ENCODE results near the gene TRPV5. TPM values are rescaled to one million over a fixed set of nuclear protein-coding genes. Genes with fewer than 3 reads are reported as not detected.

Gene TRPV5
- total and polyA plus RNA-seq, 2 of the 4 experiments (the other 2 are of a cell fraction), result not detected

- H3K4me2 ChIP-seq (ENCODE audit: low read depth, low read length), result no peak overlapping the region
- POLR2A ChIA-PET (ENCODE audit: unreplicated experiment), result no interaction called here
- no peak overlapping the region for H3K23ac ChIP-seq (ENCODE audit: low read depth, low read length)
- no peaks in the 10 kb centered on the region for H3K9me3 ChIP-seq (ENCODE audit: control insufficient read depth, insufficient read depth, low read length)
- H3K36me3 ChIP-seq (ENCODE audit: control insufficient read depth, insufficient read depth, low read length), result no peaks in the 10 kb centered on the region
- H2AK9ac ChIP-seq (replicated peaks; ENCODE audit: low read depth, low read length, poor library complexity), result no peak overlapping the region
- WGBS, 2 experiments (ENCODE audit: extremely low coverage in 2 of 2, insufficient read length in 1 of 2), result 10% methylated on average over 2 of the region's 4 CpGs; no CpG with 5 or more reads in 1 of the 2 experiments
- no peaks in the 10 kb centered on the region for H3K9me1 ChIP-seq (ENCODE audit: insufficient read depth, low read length)
- no peaks in the 10 kb centered on the region for H4K20me1 ChIP-seq (ENCODE audit: insufficient read depth, low read length)
- no peak for TF ChIP-seq RFX5 (IDR thresholded peaks at IDR 0.05; ENCODE audit: low read depth, low read length)
- no peak for TF ChIP-seq RAD21 (IDR thresholded peaks at IDR 0.05; ENCODE audit: low read length)
- TF ChIP-seq POLR2A (IDR thresholded peaks at IDR 0.05; ENCODE audit: low read depth, low read length), result no peak
- TF ChIP-seq NFE2L2 (IDR thresholded peaks at IDR 0.05; ENCODE audit: low read depth, low read length), result no peak
- TF ChIP-seq RCOR1 (IDR thresholded peaks at IDR 0.05; ENCODE audit: insufficient replicate concordance, low read length), result no peak
- TF ChIP-seq MAZ (IDR thresholded peaks at IDR 0.05; ENCODE audit: borderline replicate concordance, low read depth, low read length), result no peak
- no peak for TF ChIP-seq CTCF (conservative IDR thresholded peaks at IDR 0.05; ENCODE audit: low read depth, low read length)
- no peak for TF ChIP-seq USF2 (IDR thresholded peaks at IDR 0.05; ENCODE audit: low read depth, low read length)
- no peak for TF ChIP-seq MXI1 (IDR thresholded peaks at IDR 0.05; ENCODE audit: borderline replicate concordance, low read depth, low read length)
- TF ChIP-seq ELK1 (IDR thresholded peaks at IDR 0.05; ENCODE audit: borderline replicate concordance, low read depth, low read length), result no peak
- no peak for TF ChIP-seq SMC3 (IDR thresholded peaks at IDR 0.05; ENCODE audit: low read depth, low read length)
- H3K27me3 ChIP-seq (ENCODE audit: control insufficient read depth, insufficient read depth, low read length), result no peaks in the 10 kb centered on the region
- no peak overlapping the region for H3K14ac ChIP-seq (replicated peaks; ENCODE audit: low read depth, low read length)
- no peak overlapping the region for H3K18ac ChIP-seq (ENCODE audit: low read depth, low read length)
- no peak overlapping the region for H3K4me3 ChIP-seq (ENCODE audit: insufficient read depth, low read depth, low read length)
- H3K27ac ChIP-seq (ENCODE audit: insufficient read depth, low read length), result no peak overlapping the region
- no peak for DNase-seq
- dilution Hi-C loops (cut with HindIII; ENCODE audit: low sequenced_read_pairs, unreplicated experiment), result no loop called here
- no peak overlapping the region for H4K5ac ChIP-seq (ENCODE audit: low read depth, low read length)
- no peak overlapping the region for H4K91ac ChIP-seq (ENCODE audit: insufficient read depth, low read depth, low read length)
- H2BK20ac ChIP-seq (ENCODE audit: low read depth, low read length), result no peak overlapping the region
- no peak overlapping the region for H4K8ac ChIP-seq (ENCODE audit: low read depth in 2 of 2, low read length in 2 of 2)
- no peak overlapping the region for H3K56ac ChIP-seq (ENCODE audit: extremely low read depth, insufficient read depth, low read length)
- no peaks in the 10 kb centered on the region for H3K4me1 ChIP-seq (ENCODE audit: control insufficient read depth, insufficient read depth, low read length)
- CTCF ChIA-PET, result no interaction called here
- BruUV-seq (replicated peaks), result no TSS peak
- H2BK120ac ChIP-seq (ENCODE audit: low read depth, low read length), result no peak overlapping the region
- intact Hi-C loops (cut with micrococcal nuclease), result no loop called here
- in situ Hi-C loops (cut with MboI; ENCODE audit: low sequenced_read_pairs), result no loop called here
- ATAC-seq (ENCODE audit: low read depth), result no peak
- H3K4ac ChIP-seq (ENCODE audit: low read depth, low read length), result no peak overlapping the region
- H2BK5ac ChIP-seq (ENCODE audit: low read depth, low read length, poor library complexity, severe bottlenecking), result peak overlapping the region; percentile 13
- no peaks in the 10 kb centered on the region for H3K79me1 ChIP-seq (ENCODE audit: low read depth in 1 of 2, low read length in 2 of 2)
- H3K9ac ChIP-seq (ENCODE audit: low read depth, low read length), result no peak overlapping the region
- H2BK15ac ChIP-seq (ENCODE audit: low read depth, low read length), result no peak overlapping the region
- H2AFZ ChIP-seq (replicated peaks; ENCODE audit: low read length, poor library complexity), result no peak overlapping the region
- no peak overlapping the region for H2AK5ac ChIP-seq (ENCODE audit: low read depth, low read length)
Measured at GRCh38 chr7:142867097-142867378, 66.5 kb downstream of the TRPV5 start.
